ENCODE results near the gene DDT.

GRCh38 chr22:23939017-23939357 lies 35.3 kb downstream of the DDT start:
- no peak for TF ChIP-seq CTCF (IDR thresholded peaks at IDR 0.05)
- no peak for TF ChIP-seq POLR2A (IDR thresholded peaks at IDR 0.05)
- no peak for TF ChIP-seq POLR2AphosphoS5 (IDR thresholded peaks at IDR 0.05)

Data from prostate gland (tissue), 2 donors.